GM19239 (cell line): Measurements from ENCODE around the gene CACNG4.

Source experiments
- DNase-seq: peaks from one replicate; pipeline ENCODE4 v3.0.0; 2011; ENCODE audit warnings: low spot score; ENCODE audit not compliant: insufficient read length
- FAIRE-seq: peaks from 2 replicates; lab custom pipeline; 2011; peaks lifted over from hg19 to GRCh38; lab: Jason Lieb, UNC

The CACNG4 gene

GRCh38 chr17:66980896-66981295 is 16.4 kb downstream of the CACNG4 start:
- DNase-seq (no peak), FAIRE-seq (no peak)

GRCh38 chr17:66981983-66982508 is 17.5 kb downstream of the CACNG4 start:
- no peak for DNase-seq
- no peak for FAIRE-seq

- no peak for FAIRE-seq
- DNase-seq, result no peak
These were observed 19.0 kb downstream of the CACNG4 start for GRCh38 chr17:66983414-66984021.

- DNase-seq (no peak), FAIRE-seq (no peak)
These were observed 20.2 kb downstream of the CACNG4 start for GRCh38 chr17:66984730-66985129.

GRCh38 chr17:66985338-66986237 is 21.1 kb downstream of the CACNG4 start:
- DNase-seq (no peak), FAIRE-seq (no peak)

GRCh38 chr17:66986659-66987058 is 22.2 kb downstream of the CACNG4 start:
- DNase-seq (no peak), FAIRE-seq (no peak)

GRCh38 chr17:66987059-66987616 is 22.6 kb downstream of the CACNG4 start:
- FAIRE-seq, result no peak
- DNase-seq, result no peak

GRCh38 chr17:66988069-66988798 is 23.7 kb downstream of the CACNG4 start:
- FAIRE-seq (no peak), DNase-seq (no peak)

GRCh38 chr17:66989076-66989475 is 24.6 kb downstream of the CACNG4 start:
- no peak for DNase-seq
- FAIRE-seq, result no peak

GRCh38 chr17:66989579-66989978 is 25.1 kb downstream of the CACNG4 start:
- FAIRE-seq (no peak), DNase-seq (no peak)

- FAIRE-seq (no peak), DNase-seq (no peak)
These were observed 25.5 kb downstream of the CACNG4 start for GRCh38 chr17:66990047-66990446.

- FAIRE-seq (no peak), DNase-seq (no peak)
These were observed 28.5 kb downstream of the CACNG4 start for GRCh38 chr17:66992911-66993442.

GRCh38 chr17:66994361-66994760 is 29.9 kb downstream of the CACNG4 start:
- DNase-seq (no peak), FAIRE-seq (no peak)

- no peak for FAIRE-seq
- DNase-seq, result no peak
These were observed 30.5 kb downstream of the CACNG4 start for GRCh38 chr17:66994930-66995535.

- DNase-seq, result no peak
- no peak for FAIRE-seq
These were observed 31.4 kb downstream of the CACNG4 start for GRCh38 chr17:66995944-66996343.

- no peak for FAIRE-seq
- no peak for DNase-seq
These were observed 32.4 kb downstream of the CACNG4 start for GRCh38 chr17:66996926-66997325.

GRCh38 chr17:67003231-67003630 is 38.7 kb downstream of the CACNG4 start:
- DNase-seq (no peak), FAIRE-seq (no peak)

GRCh38 chr17:67004181-67004580 is 39.7 kb downstream of the CACNG4 start:
- no peak for DNase-seq
- no peak for FAIRE-seq

- DNase-seq, result no peak
- FAIRE-seq, result no peak
These were observed 42.8 kb downstream of the CACNG4 start for GRCh38 chr17:67007266-67007665.

- FAIRE-seq, result no peak
These were observed 43.6 kb downstream of the CACNG4 start for GRCh38 chr17:67008101-67008500.

More at GRCh38 chr17:67008101-67008500, 43.6 kb downstream of the CACNG4 start:
- no peak for DNase-seq
